SK-N-SH treated with all-trans-retinoic acid at 6 μM for 48 hours (cell line): ENCODE data around the gene DAGLA.

Experiments used
- ATAC-seq: fragments of 200-7000 bp; cut with Tn5 transposase; 3 replicates; pipeline ENCODE4 v1.9.1; 2020; ENCODE audit warnings: mild to moderate bottlenecking, moderate library complexity
- ARNTL ChIP-seq: fragments of 450-650 bp; formaldehyde crosslinking; IDR thresholded peaks from 2 replicates; pipeline ENCODE4 v1.5.0; 2020; ENCODE audit warnings: low read depth, mild to moderate bottlenecking, moderate library complexity, borderline replicate concordance
- CSDC2 ChIP-seq: fragments of 250-450 bp; sonication (Bioruptor Pico); IDR thresholded peaks from 2 replicates; pipeline ENCODE4 v1.5.0; 2020; ENCODE audit warnings: mild to moderate bottlenecking, moderate library complexity
- ESRRG ChIP-seq: fragments of 250-450 bp; sonication (Bioruptor Pico); IDR thresholded peaks from 2 replicates; pipeline ENCODE4 v1.6.1; 2021; ENCODE audit warnings: mild to moderate bottlenecking
- GLIS3 ChIP-seq: fragments of 250-450 bp; sonication (Bioruptor Pico); IDR thresholded peaks from 2 replicates; pipeline ENCODE4 v1.5.0; 2020; ENCODE audit warnings: mild to moderate bottlenecking, moderate library complexity
- ISL1 ChIP-seq: fragments of 250-450 bp; sonication (Bioruptor Pico); IDR thresholded peaks from 2 replicates; pipeline ENCODE4 v2.1.2; 2022; ENCODE audit warnings: mild to moderate bottlenecking, moderate library complexity
- OSR1 ChIP-seq: fragments of 250-450 bp; sonication (Bioruptor Pico); IDR thresholded peaks from 2 replicates; pipeline ENCODE4 v1.8.0; 2022; ENCODE audit warnings: moderate library complexity, mild to moderate bottlenecking, inconsistent platforms
- PPARA ChIP-seq: fragments of 250-450 bp; sonication (Bioruptor Pico); IDR thresholded peaks from 2 replicates; pipeline ENCODE4 v1.5.0; 2020; ENCODE audit warnings: mild to moderate bottlenecking, borderline replicate concordance
- SNAI2 ChIP-seq: fragments of 250-450 bp; sonication (Bioruptor Pico); IDR thresholded peaks from 2 replicates; pipeline ENCODE4 v1.5.0; 2020; ENCODE audit warnings: mild to moderate bottlenecking, moderate library complexity
- TCF4 ChIP-seq: fragments of 250-450 bp; sonication (Bioruptor Pico); IDR thresholded peaks from 2 replicates; pipeline ENCODE4 v1.8.0; 2021; ENCODE audit warnings: mild to moderate bottlenecking, moderate library complexity, borderline replicate concordance
- ZC3H10 ChIP-seq: fragments of 250-450 bp; sonication (Bioruptor Pico); IDR thresholded peaks from 2 replicates; pipeline ENCODE4 v1.5.1; 2021; ENCODE audit warnings: mild to moderate bottlenecking, moderate library complexity
- ZFP30 ChIP-seq: fragments of 450-650 bp; formaldehyde crosslinking; IDR thresholded peaks from 2 replicates; pipeline ENCODE4 v1.5.0; 2022; ENCODE audit warnings: mild to moderate bottlenecking, moderate library complexity
- ZNF565 ChIP-seq: fragments of 450-650 bp; formaldehyde crosslinking; conservative IDR thresholded peaks from 2 replicates; pipeline ENCODE4 v1.5.0; 2020; ENCODE audit warnings: low read depth, mild to moderate bottlenecking, moderate library complexity
- ZNF8 ChIP-seq: fragments of 450-650 bp; formaldehyde crosslinking; IDR thresholded peaks from 2 replicates; pipeline ENCODE4 v1.5.0; 2020; ENCODE audit warnings: mild to moderate bottlenecking, moderate library complexity
- TF ChIP-seq, protein P1 (sequence below): fragments of 250-450 bp; sonication (Bioruptor Pico); IDR thresholded peaks from 2 replicates; pipeline ENCODE4 v1.8.0; 2020; ENCODE audit warnings: mild to moderate bottlenecking, moderate library complexity, borderline replicate concordance
- TF ChIP-seq, protein P2 (sequence below): fragments of 250-450 bp; sonication (Bioruptor Pico); IDR thresholded peaks from 2 replicates; pipeline ENCODE4 v1.8.0; 2021; ENCODE audit warnings: low read depth, mild to moderate bottlenecking, moderate library complexity, borderline replicate concordance
- TF ChIP-seq, protein P3 (sequence below): fragments of 250-450 bp; sonication (Bioruptor Pico); IDR thresholded peaks from 2 replicates; pipeline ENCODE4 v1.5.1; 2021; ENCODE audit warnings: mild to moderate bottlenecking, moderate library complexity
- TF ChIP-seq, protein P4 (sequence below): fragments of 250-450 bp; sonication (Bioruptor Pico); IDR thresholded peaks from 2 replicates; pipeline ENCODE4 v1.5.1; 2020; ENCODE audit warnings: low read depth, mild to moderate bottlenecking, moderate library complexity
- TF ChIP-seq, protein P5 (sequence below): fragments of 250-450 bp; sonication (Bioruptor Pico); IDR thresholded peaks from 2 replicates; pipeline ENCODE4 v1.5.0; 2020; ENCODE audit warnings: mild to moderate bottlenecking, moderate library complexity

Gene DAGLA

DNA sequence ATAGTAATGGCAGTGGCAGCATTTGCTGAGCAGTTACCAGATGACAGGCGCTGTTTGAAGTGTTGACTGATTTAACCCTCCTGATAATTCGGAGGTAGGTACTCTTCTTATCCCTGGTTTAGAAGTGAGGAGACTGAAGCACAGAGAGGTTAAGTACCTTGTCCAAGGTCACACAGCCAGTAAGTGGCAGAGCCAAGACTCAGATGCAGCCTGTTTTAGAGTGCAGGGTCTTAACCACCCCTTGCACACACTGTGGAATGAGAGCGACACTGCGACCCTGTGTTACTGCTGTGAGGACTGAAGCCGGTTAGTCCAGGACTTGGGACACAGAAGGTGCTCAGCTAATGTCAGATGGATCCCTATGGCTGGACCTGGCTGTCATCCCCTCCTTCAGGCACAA is 34.7 kb downstream of the DAGLA start:
- TF ChIP-seq ZNF8 (CRISPR knock-in tag), result no peak
- TF ChIP-seq, protein P1, sequence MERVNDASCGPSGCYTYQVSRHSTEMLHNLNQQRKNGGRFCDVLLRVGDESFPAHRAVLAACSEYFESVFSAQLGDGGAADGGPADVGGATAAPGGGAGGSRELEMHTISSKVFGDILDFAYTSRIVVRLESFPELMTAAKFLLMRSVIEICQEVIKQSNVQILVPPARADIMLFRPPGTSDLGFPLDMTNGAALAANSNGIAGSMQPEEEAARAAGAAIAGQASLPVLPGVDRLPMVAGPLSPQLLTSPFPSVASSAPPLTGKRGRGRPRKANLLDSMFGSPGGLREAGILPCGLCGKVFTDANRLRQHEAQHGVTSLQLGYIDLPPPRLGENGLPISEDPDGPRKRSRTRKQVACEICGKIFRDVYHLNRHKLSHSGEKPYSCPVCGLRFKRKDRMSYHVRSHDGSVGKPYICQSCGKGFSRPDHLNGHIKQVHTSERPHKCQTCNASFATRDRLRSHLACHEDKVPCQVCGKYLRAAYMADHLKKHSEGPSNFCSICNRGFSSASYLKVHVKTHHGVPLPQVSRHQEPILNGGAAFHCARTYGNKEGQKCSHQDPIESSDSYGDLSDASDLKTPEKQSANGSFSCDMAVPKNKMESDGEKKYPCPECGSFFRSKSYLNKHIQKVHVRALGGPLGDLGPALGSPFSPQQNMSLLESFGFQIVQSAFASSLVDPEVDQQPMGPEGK (CRISPR knock-in tag), result no peak
- TF ChIP-seq, protein P2, sequence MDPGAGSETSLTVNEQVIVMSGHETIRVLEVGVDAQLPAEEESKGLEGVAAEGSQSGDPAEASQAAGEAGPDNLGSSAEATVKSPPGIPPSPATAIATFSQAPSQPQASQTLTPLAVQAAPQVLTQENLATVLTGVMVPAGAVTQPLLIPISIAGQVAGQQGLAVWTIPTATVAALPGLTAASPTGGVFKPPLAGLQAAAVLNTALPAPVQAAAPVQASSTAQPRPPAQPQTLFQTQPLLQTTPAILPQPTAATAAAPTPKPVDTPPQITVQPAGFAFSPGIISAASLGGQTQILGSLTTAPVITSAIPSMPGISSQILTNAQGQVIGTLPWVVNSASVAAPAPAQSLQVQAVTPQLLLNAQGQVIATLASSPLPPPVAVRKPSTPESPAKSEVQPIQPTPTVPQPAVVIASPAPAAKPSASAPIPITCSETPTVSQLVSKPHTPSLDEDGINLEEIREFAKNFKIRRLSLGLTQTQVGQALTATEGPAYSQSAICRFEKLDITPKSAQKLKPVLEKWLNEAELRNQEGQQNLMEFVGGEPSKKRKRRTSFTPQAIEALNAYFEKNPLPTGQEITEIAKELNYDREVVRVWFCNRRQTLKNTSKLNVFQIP, result no peak
- TF ChIP-seq, protein P3, sequence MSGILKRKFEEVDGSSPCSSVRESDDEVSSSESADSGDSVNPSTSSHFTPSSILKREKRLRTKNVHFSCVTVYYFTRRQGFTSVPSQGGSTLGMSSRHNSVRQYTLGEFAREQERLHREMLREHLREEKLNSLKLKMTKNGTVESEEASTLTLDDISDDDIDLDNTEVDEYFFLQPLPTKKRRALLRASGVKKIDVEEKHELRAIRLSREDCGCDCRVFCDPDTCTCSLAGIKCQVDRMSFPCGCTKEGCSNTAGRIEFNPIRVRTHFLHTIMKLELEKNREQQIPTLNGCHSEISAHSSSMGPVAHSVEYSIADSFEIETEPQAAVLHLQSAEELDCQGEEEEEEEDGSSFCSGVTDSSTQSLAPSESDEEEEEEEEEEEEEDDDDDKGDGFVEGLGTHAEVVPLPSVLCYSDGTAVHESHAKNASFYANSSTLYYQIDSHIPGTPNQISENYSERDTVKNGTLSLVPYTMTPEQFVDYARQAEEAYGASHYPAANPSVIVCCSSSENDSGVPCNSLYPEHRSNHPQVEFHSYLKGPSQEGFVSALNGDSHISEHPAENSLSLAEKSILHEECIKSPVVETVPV (CRISPR knock-in tag), result no peak
- TF ChIP-seq, protein P4, sequence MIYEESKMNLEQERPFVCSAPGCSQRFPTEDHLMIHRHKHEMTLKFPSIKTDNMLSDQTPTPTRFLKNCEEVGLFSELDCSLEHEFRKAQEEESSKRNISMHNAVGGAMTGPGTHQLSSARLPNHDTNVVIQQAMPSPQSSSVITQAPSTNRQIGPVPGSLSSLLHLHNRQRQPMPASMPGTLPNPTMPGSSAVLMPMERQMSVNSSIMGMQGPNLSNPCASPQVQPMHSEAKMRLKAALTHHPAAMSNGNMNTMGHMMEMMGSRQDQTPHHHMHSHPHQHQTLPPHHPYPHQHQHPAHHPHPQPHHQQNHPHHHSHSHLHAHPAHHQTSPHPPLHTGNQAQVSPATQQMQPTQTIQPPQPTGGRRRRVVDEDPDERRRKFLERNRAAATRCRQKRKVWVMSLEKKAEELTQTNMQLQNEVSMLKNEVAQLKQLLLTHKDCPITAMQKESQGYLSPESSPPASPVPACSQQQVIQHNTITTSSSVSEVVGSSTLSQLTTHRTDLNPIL (CRISPR knock-in tag), result no peak
- TF ChIP-seq TCF4, result no peak
- TF ChIP-seq PPARA (CRISPR knock-in tag), result no peak
- TF ChIP-seq, all 23 proteins: peak for 0
- no peak for ATAC-seq

DNA sequence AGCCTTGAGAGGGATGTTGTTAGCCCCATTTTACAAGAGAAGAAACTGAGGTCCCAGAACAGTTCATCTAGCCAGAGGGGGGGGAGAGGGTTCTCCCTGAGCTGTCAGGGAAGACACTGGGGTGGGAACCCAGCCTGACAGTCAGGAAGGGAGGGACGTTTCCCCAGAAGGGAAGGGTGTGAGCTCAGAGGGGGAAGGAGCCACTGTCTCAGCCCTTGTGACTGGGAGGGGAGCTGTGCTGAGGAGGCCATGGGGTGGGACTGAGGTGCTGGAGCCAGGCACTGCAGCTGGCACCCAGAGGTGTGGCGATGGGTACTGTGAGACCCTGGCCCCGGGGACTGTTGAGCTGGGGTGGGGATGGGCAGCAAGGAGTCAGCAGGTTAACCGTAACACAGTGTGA is 35.7 kb downstream of the DAGLA start:
- ATAC-seq, result no peak
- TF ChIP-seq ZNF8 (CRISPR knock-in tag) (no peak), OSR1 (no peak), ISL1 (CRISPR knock-in tag) (no peak), TCF4 (no peak), ESRRG (CRISPR knock-in tag) (no peak), CSDC2 (CRISPR knock-in tag) (no peak), ZNF565 (CRISPR knock-in tag) (no peak)
- TF ChIP-seq, protein P1 (CRISPR knock-in tag), result no peak

DNA sequence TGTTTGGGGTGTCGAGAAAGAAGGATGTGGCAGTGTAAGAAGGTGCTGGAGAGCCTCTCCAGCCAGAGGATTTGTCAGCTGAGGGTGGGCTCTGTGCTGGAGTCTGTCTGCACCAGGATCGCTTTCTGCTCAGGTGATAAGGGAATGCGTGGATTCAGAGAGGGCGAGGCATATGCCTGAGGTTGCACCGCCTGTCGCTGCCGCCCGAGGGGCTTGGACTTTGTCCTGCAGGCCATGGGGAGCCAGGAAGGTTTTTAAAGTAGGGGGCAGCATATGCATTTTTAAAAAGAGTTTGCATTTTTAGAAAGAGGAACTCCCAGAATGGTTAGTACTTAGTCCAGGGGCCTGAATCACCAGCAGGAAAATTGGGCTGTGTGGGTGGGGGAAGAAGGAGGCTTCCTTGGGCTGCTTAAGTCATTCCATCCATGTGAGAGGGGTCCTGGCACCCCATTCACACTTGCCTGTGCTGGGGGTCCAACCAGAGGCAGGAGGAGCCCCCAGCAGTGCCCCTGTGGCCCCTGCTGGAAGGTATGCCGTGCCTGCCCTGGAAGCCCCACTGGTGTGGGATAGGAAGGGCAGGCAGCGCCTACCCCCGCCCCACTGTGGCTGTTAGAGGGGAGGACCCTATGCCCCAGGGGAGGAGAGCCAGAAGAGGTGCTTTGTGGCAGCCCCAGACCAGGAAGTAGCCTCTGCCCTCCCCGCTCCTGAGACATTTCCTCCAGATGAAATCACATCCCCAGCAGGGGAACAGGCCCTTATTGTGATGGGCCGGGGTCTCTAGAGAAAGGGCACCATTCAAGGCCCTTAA is 36.5 kb downstream of the DAGLA start:
- TF ChIP-seq GLIS3 (CRISPR knock-in tag), result no peak
- no peak for TF ChIP-seq ZC3H10 (CRISPR knock-in tag)
- TF ChIP-seq ARNTL, result no peak
- no peak for TF ChIP-seq ZFP30 (CRISPR knock-in tag)
- TF ChIP-seq, protein P5, sequence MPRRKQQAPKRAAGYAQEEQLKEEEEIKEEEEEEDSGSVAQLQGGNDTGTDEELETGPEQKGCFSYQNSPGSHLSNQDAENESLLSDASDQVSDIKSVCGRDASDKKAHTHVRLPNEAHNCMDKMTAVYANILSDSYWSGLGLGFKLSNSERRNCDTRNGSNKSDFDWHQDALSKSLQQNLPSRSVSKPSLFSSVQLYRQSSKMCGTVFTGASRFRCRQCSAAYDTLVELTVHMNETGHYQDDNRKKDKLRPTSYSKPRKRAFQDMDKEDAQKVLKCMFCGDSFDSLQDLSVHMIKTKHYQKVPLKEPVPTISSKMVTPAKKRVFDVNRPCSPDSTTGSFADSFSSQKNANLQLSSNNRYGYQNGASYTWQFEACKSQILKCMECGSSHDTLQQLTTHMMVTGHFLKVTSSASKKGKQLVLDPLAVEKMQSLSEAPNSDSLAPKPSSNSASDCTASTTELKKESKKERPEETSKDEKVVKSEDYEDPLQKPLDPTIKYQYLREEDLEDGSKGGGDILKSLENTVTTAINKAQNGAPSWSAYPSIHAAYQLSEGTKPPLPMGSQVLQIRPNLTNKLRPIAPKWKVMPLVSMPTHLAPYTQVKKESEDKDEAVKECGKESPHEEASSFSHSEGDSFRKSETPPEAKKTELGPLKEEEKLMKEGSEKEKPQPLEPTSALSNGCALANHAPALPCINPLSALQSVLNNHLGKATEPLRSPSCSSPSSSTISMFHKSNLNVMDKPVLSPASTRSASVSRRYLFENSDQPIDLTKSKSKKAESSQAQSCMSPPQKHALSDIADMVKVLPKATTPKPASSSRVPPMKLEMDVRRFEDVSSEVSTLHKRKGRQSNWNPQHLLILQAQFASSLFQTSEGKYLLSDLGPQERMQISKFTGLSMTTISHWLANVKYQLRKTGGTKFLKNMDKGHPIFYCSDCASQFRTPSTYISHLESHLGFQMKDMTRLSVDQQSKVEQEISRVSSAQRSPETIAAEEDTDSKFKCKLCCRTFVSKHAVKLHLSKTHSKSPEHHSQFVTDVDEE, result no peak
- no peak for TF ChIP-seq ZNF8 (CRISPR knock-in tag)
- no peak for TF ChIP-seq PPARA (CRISPR knock-in tag)
- TF ChIP-seq SNAI2 (CRISPR knock-in tag), result no peak
- ATAC-seq, result no peak
